Testis (tissue), 2 donors: ENCODE results near the gene KLF11.

ENCODE experiments used
- CTCF ChIP-seq, 3 experiments: fragments of 450-650 bp in 2 of 3; fragments of 200-600 bp in 1 of 3; sonication (generic) in 1 of 3; IDR thresholded peaks; one replicate each; pipeline ENCODE4 v1.5.1; 2016 to 2019; ENCODE audit warnings: antibody characterized with exemption in 3 of 3, mild to moderate bottlenecking in 2 of 3, moderate library complexity in 1 of 3
- POLR2A ChIP-seq: fragments of 450-650 bp; IDR thresholded peaks from one replicate; pipeline ENCODE4 v1.6.1; 2017; ENCODE audit warnings: antibody characterized with exemption, mild to moderate bottlenecking, moderate library complexity

GRCh38 chr2:10086950-10087349, 43.6 kb downstream of the KLF11 start:
- no peak for TF ChIP-seq POLR2A
- TF ChIP-seq CTCF (IDR thresholded peaks at IDR 0.05): no peak
